Thyroid gland (tissue), 4 donors: ENCODE measurements around the gene CDK5RAP2.

ENCODE experiments used
- CTCF ChIP-seq, 6 experiments: fragments of 200-600 bp in 3 of 6; fragments of 450-650 bp in 3 of 6; sonication (generic) in 3 of 6; IDR thresholded peaks; one replicate each; pipeline ENCODE4 v1.5.1; 2016 to 2019; ENCODE audit warnings: antibody characterized with exemption in 6 of 6, mild to moderate bottlenecking in 2 of 6, inconsistent platforms in 1 of 6, moderate library complexity in 1 of 6
- POLR2A ChIP-seq, 2 donors: fragments of 450-650 bp; IDR thresholded peaks; one replicate each; pipeline ENCODE4 v1.6.1; 2017; ENCODE audit warnings: antibody characterized with exemption in 2 of 2, mild to moderate bottlenecking in 2 of 2, moderate library complexity in 1 of 2

GRCh38 chr9:120628207-120628924, 48.4 kb upstream of the CDK5RAP2 start:
- no peak for TF ChIP-seq CTCF (IDR thresholded peaks at IDR 0.05)
- TF ChIP-seq POLR2A (IDR thresholded peaks at IDR 0.05): no peak
